B cell (primary cell): ENCODE data around the gene GRIPAP1. TPM values are rescaled to one million over a fixed set of nuclear protein-coding genes. Genes with fewer than 3 reads are reported as not detected.

Experiments used
- ATAC-seq: fragments of 200-7000 bp; cut with Tn5 transposase; one replicate; pipeline ENCODE4 v1.10.0; 2021; ENCODE audit warnings: low read depth, mild to moderate bottlenecking, moderate number of reproducible peaks, moderate library complexity
- CTCF ChIA-PET: fragments of 350-600 bp; sonication (Branson Sonifier 250); formaldehyde crosslinking; loops from one replicate; lab custom pipeline; 2021; ENCODE audit warnings: antibody characterized with exemption, inconsistent platforms; lab: Charles Lee
- POLR2A ChIA-PET: fragments of 350-600 bp; sonication (Branson Sonifier 250); formaldehyde crosslinking; loops from one replicate; lab custom pipeline; 2021; ENCODE audit warnings: antibody characterized with exemption; lab: Charles Lee
- DNase-seq: peaks from one replicate; pipeline ENCODE4 v3.0.0; 2013
- H2AFZ ChIP-seq: 2 replicates; pipeline ENCODE4 v1.6.1; 2012; ENCODE audit warnings: mild to moderate bottlenecking, low read depth, low read length; ENCODE audit not compliant: insufficient read depth, poor library complexity, severe bottlenecking
- H3K27ac ChIP-seq, 2 donors: 1 replicate in 1 of 2; 2 replicates in 1 of 2; pipeline ENCODE4 v1.5.1; 2012 to 2013; ENCODE audit warnings: low read length in 2 of 2, mild to moderate bottlenecking in 2 of 2, moderate library complexity in 1 of 2
- H3K27me3 ChIP-seq, 4 experiments: fragments of 200-600 bp in 1 of 4; sonication (generic) in 1 of 4; replicated peaks in 1 of 4; 1 replicate in 2 of 4; 2 replicates in 2 of 4; pipeline versions ENCODE4 v1.6.1 to v1.7.0; 2013 to 2016; ENCODE audit warnings: low read length in 3 of 4, mild to moderate bottlenecking in 2 of 4, mixed read lengths in 1 of 4, moderate library complexity in 1 of 4; ENCODE audit not compliant: insufficient read depth in 4 of 4, control insufficient read depth in 3 of 4; ENCODE audit errors: control extremely low read depth in 1 of 4
- H3K36me3 ChIP-seq, 2 experiments: replicated peaks in 1 of 2; 1 replicate in 1 of 2; 2 replicates in 1 of 2; pipeline versions ENCODE4 v1.6.1 to v1.7.1; 2013; ENCODE audit warnings: low read length in 1 of 2; ENCODE audit not compliant: insufficient read depth in 2 of 2, control insufficient read depth in 1 of 2; ENCODE audit errors: control extremely low read depth in 1 of 2, extremely low read depth in 1 of 2
- H3K4me1 ChIP-seq, 2 donors: fragments of 200-600 bp in 1 of 2; sonication (generic) in 1 of 2; 1 replicate in 1 of 2; 2 replicates in 1 of 2; pipeline versions ENCODE4 v1.5.1 to v1.6.1; 2013 to 2017; ENCODE audit warnings: low read length in 2 of 2; ENCODE audit not compliant: control insufficient read depth in 2 of 2, insufficient read depth in 2 of 2
- H3K4me2 ChIP-seq: replicated peaks from 2 replicates; pipeline ENCODE3; 2012; ENCODE audit warnings: mild to moderate bottlenecking, low read depth, low read length; ENCODE audit not compliant: poor library complexity, severe bottlenecking
- H3K4me3 ChIP-seq, 5 experiments: fragments of 200-600 bp in 1 of 5; sonication (generic) in 1 of 5; 1 replicate in 3 of 5; 2 replicates in 2 of 5; pipeline versions ENCODE4 v1.5.1 to v1.7.0; 2011 to 2016; ENCODE audit warnings: low read length in 4 of 5, mild to moderate bottlenecking in 4 of 5, low read depth in 2 of 5, control low read depth in 1 of 5, moderate library complexity in 1 of 5; ENCODE audit not compliant: insufficient read depth in 1 of 5; ENCODE audit errors: control extremely low read depth in 1 of 5, extremely low read depth in 1 of 5
- H3K79me2 ChIP-seq: fragments of 200-600 bp; sonication (generic); one replicate; pipeline ENCODE4 v1.6.0; 2016; ENCODE audit warnings: low read length; ENCODE audit not compliant: control insufficient read depth, insufficient read depth
- H3K9ac ChIP-seq: fragments of 200-600 bp; sonication (generic); 2 replicates; pipeline ENCODE4 v1.6.1; 2017; ENCODE audit warnings: mild to moderate bottlenecking, low read length, moderate library complexity
- H3K9me3 ChIP-seq, 3 donors: one replicate each; pipeline versions ENCODE4 v1.6.1 to v1.7.1; 2013; ENCODE audit warnings: low read length in 2 of 3; ENCODE audit not compliant: control insufficient read depth in 2 of 3, insufficient read depth in 1 of 3; ENCODE audit errors: control extremely low read depth in 1 of 3
- H4K20me1 ChIP-seq: 2 replicates; pipeline ENCODE4 v1.6.0; 2012; ENCODE audit warnings: mild to moderate bottlenecking, low read length; ENCODE audit not compliant: insufficient read depth, control insufficient read depth, poor library complexity, severe bottlenecking
- H3K27ac Mint-ChIP-seq: one replicate; pipeline ENCODE4 v1.8.0; 2021; ENCODE audit warnings: mixed read lengths
- H3K27me3 Mint-ChIP-seq: one replicate; pipeline ENCODE4 v1.8.0; 2021; ENCODE audit warnings: mixed read lengths
- H3K4me1 Mint-ChIP-seq: one replicate; pipeline ENCODE4 v1.8.0; 2021; ENCODE audit warnings: mixed read lengths
- H3K4me3 Mint-ChIP-seq: one replicate; pipeline ENCODE4 v1.8.0; 2021; ENCODE audit warnings: mixed read lengths
- H3K9me3 Mint-ChIP-seq: one replicate; pipeline ENCODE4 v1.8.0; 2022; ENCODE audit warnings: mixed read lengths; ENCODE audit not compliant: insufficient read depth
- EZH2 ChIP-seq: IDR thresholded peaks from 2 replicates; pipeline ENCODE4 v1.6.1; 2012; ENCODE audit warnings: borderline replicate concordance, low read depth, mild to moderate bottlenecking, moderate library complexity, low read length; ENCODE audit not compliant: insufficient read depth, poor library complexity, severe bottlenecking
- WGBS: methylation state at CpG from one replicate; pipeline ENCODE4 v1.1.5; 2013; ENCODE audit warnings: missing lambda C conversion rate; ENCODE audit not compliant: insufficient coverage; 5-methylcytosine and 5-hydroxymethylcytosine counted together
- intact Hi-C: fragments of 100-400 bp; cut with micrococcal nuclease; formaldehyde crosslinking; loops from one replicate; pipeline ENCODE4 v1.10.0; 2022
- polyA plus RNA-seq: library from polyadenylated mRNA; depleted of rRNA; stranded (reverse); fragments of >200 nt; gene quantifications from 2 replicates; pipeline ENCODE4 v1.2.3, GENCODE V29; 2012
- total RNA-seq, 2 donors: library from RNA; stranded (reverse); fragments of 120-200 nt in 1 of 2; gene quantifications; 1 replicate in 1 of 2; 2 replicates in 1 of 2; pipeline versions ENCODE4 v1.2.3 to v1.2.4, GENCODE V29; 2013 to 2022
- TF ChIP-seq, protein P1 (sequence below): fragments of 200-600 bp; IDR thresholded peaks from one replicate; pipeline ENCODE4 v1.8.0; 2022; ENCODE audit warnings: antibody characterized with exemption, mild to moderate bottlenecking

Gene GRIPAP1
- total and polyA plus RNA-seq, 2 donors (not counting 1 experiment from before 2014, with no cell fraction given): 70.7 to 143 TPM

DNA sequence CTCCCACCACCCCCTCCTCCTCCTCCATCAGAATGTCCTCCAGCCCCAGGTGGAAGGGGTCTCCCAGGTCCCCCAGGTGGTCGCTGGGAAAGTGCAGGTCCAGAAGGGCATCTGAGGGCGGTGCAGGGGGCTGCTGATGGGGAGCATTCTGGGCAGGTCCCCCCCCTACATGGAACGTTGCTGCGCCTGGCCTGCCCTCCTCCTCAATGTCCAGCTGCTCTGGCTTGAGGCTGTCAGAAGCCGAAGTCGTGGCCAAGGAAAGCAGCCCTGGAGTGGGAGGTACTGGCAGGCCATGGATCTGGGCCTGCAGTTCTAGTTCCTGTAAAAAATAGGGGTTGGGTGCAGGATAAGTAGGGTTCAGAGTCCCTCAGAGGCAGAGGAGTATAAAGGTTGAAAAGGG, 28.2 kb upstream of the GRIPAP1 start:
- TF ChIP-seq, protein P1, sequence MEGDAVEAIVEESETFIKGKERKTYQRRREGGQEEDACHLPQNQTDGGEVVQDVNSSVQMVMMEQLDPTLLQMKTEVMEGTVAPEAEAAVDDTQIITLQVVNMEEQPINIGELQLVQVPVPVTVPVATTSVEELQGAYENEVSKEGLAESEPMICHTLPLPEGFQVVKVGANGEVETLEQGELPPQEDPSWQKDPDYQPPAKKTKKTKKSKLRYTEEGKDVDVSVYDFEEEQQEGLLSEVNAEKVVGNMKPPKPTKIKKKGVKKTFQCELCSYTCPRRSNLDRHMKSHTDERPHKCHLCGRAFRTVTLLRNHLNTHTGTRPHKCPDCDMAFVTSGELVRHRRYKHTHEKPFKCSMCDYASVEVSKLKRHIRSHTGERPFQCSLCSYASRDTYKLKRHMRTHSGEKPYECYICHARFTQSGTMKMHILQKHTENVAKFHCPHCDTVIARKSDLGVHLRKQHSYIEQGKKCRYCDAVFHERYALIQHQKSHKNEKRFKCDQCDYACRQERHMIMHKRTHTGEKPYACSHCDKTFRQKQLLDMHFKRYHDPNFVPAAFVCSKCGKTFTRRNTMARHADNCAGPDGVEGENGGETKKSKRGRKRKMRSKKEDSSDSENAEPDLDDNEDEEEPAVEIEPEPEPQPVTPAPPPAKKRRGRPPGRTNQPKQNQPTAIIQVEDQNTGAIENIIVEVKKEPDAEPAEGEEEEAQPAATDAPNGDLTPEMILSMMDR: no peak
- no peak for TF ChIP-seq EZH2
- Mint-ChIP-seq H3K27me3 (no peaks in the 10 kb centered on the region), H3K9me3 (no peaks in the 10 kb centered on the region), H3K4me3 (no peak overlapping the region), H3K4me1 (peaks cover 7% of the 10 kb centered on the region), H3K27ac (no peak overlapping the region)
- H4K20me1 ChIP-seq: no peaks in the 10 kb centered on the region
- DNase-seq (no peak), ATAC-seq (no peak)
- CTCF ChIA-PET: no interaction called here
- H2AFZ ChIP-seq: no peak overlapping the region
- H3K4me1 ChIP-seq: peaks cover 0 to 6% of the 10 kb centered on the region in 2 donors
- POLR2A ChIA-PET: no interaction called here
- no peak overlapping the region for H3K9ac ChIP-seq
- H3K27me3 ChIP-seq: no peaks in the 10 kb centered on the region
- no peak overlapping the region for H3K4me2 ChIP-seq
- intact Hi-C loops: no loop called here
- no peak overlapping the region for H3K4me3 ChIP-seq
- 100% methylated on average over 2 of the region's 6 CpGs for whole genome bisulfite sequencing
- no peaks in the 10 kb centered on the region for H3K9me3 ChIP-seq
- peaks cover 3 to 10% of the 10 kb centered on the region in 2 experiments for H3K36me3 ChIP-seq
- no peaks in the 10 kb centered on the region for H3K79me2 ChIP-seq
- H3K27ac ChIP-seq: no peak overlapping the region

DNA sequence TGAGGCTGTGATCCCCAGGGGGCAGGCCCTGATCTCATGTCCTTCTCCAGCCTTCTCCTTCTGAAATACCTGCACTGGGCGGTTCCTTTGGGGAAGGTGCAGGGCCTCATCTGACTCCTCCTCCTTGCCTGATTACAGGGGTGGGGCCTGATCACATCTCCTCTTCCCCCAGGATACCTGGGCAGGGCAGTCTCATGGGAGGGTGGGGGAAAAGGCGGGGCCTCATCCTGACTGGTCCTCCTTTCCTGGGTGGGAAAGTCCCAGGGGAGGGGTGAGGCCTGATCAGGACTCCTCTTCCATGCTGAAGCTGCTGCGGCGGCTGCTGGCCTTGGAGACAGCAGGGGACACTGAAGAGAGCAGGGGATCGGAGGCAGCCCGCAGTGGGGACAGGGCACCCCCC, 27.8 kb upstream of the GRIPAP1 start:
- Histone ChIP-seq H3K27me3 (no peaks in the 10 kb centered on the region), H3K4me3 (no peak overlapping the region), H3K4me1 (peaks cover 0 to 6% of the 10 kb centered on the region in 2 donors), H3K27ac (no peak overlapping the region), H2AFZ (no peak overlapping the region), H3K79me2 (no peaks in the 10 kb centered on the region), H3K36me3 (peaks cover 3 to 10% of the 10 kb centered on the region in 2 experiments), H3K9ac (no peak overlapping the region), H3K9me3 (no peaks in the 10 kb centered on the region), H3K4me2 (no peak overlapping the region), H4K20me1 (no peaks in the 10 kb centered on the region)
- TF ChIP-seq, protein P1: no peak
- TF ChIP-seq EZH2: no peak
- Mint-ChIP-seq H3K27ac (no peak overlapping the region), H3K9me3 (no peaks in the 10 kb centered on the region), H3K27me3 (no peaks in the 10 kb centered on the region), H3K4me3 (no peak overlapping the region), H3K4me1 (peaks cover 7% of the 10 kb centered on the region)
- ChIA-PET POLR2A (no interaction called here), CTCF (no interaction called here)
- intact Hi-C loops: no loop called here
- DNase-seq (no peak), ATAC-seq (no peak)
- no CpG with 5 or more reads among the region's 6 CpGs for WGBS
